Measurements from ENCODE around the gene PDCD6IP.
"Not testable (repeated sequence)": the region's sequence is repeated elsewhere in the genome, so short reads cannot be mapped to it uniquely, and the experiment has no call there.

PDCD6IP gene

GRCh38 chr3:33829720-33830119, 31.3 kb downstream of the PDCD6IP start:
- DNase-seq (ENCODE audit: low read depth): no peak
- H3K4me1 ChIP-seq (ENCODE audit: control insufficient read depth, insufficient read depth, low read length): peaks cover 18% of the 10 kb centered on the region

GRCh38 chr3:33831053-33831452, 32.6 kb downstream of the PDCD6IP start:
- Histone ChIP-seq H3K36me3 (ENCODE audit: control insufficient read depth, insufficient read depth, low read length, severe bottlenecking) (peaks cover 61% of the 10 kb centered on the region), H3K27me3 (replicated peaks; ENCODE audit: control insufficient read depth, insufficient read depth, low read length) (no peaks in the 10 kb centered on the region), H3K9ac (ENCODE audit: low read length) (no peak overlapping the region), H3K4me1 (ENCODE audit: control insufficient read depth, insufficient read depth, low read length) (peaks cover 14% of the 10 kb centered on the region), H3K9me3 (ENCODE audit: control insufficient read depth, low read length) (no peaks in the 10 kb centered on the region), H3K4me3 (ENCODE audit: low read length) (no peak overlapping the region)
- DNase-seq (ENCODE audit: low read depth): no peak

More at GRCh38 chr3:33829720-33830119, 31.3 kb downstream of the PDCD6IP start:
- Histone ChIP-seq H3K9me3 (ENCODE audit: control insufficient read depth, low read length) (no peaks in the 10 kb centered on the region), H3K36me3 (ENCODE audit: control insufficient read depth, insufficient read depth, low read length, severe bottlenecking) (peaks cover 70% of the 10 kb centered on the region), H3K4me3 (ENCODE audit: low read length) (no peak overlapping the region), H3K9ac (ENCODE audit: low read length) (no peak overlapping the region), H3K27me3 (replicated peaks; ENCODE audit: control insufficient read depth, insufficient read depth, low read length) (no peaks in the 10 kb centered on the region)

GRCh38 chr3:33833408-33834095, 35.1 kb downstream of the PDCD6IP start:
- H3K4me3 ChIP-seq (ENCODE audit: low read length): no peak overlapping the region

GRCh38 chr3:33834096-33834453, 35.6 kb downstream of the PDCD6IP start:
- DNase-seq (ENCODE audit: low read depth): no peak
- Histone ChIP-seq H3K4me3 (ENCODE audit: low read length) (no peak overlapping the region), H3K27me3 (replicated peaks; ENCODE audit: control insufficient read depth, insufficient read depth, low read length) (no peaks in the 10 kb centered on the region), H3K36me3 (ENCODE audit: control insufficient read depth, insufficient read depth, low read length, severe bottlenecking) (peaks cover 59% of the 10 kb centered on the region), H3K4me1 (ENCODE audit: control insufficient read depth, insufficient read depth, low read length) (peaks cover 6% of the 10 kb centered on the region), H3K9me3 (ENCODE audit: control insufficient read depth, low read length) (no peaks in the 10 kb centered on the region), H3K9ac (ENCODE audit: low read length) (no peak overlapping the region)

More at GRCh38 chr3:33833408-33834095, 35.1 kb downstream of the PDCD6IP start:
- Histone ChIP-seq H3K4me1 (ENCODE audit: control insufficient read depth, insufficient read depth, low read length) (peaks cover 6% of the 10 kb centered on the region), H3K27me3 (replicated peaks; ENCODE audit: control insufficient read depth, insufficient read depth, low read length) (no peaks in the 10 kb centered on the region), H3K36me3 (ENCODE audit: control insufficient read depth, insufficient read depth, low read length, severe bottlenecking) (peaks cover 59% of the 10 kb centered on the region), H3K9me3 (ENCODE audit: control insufficient read depth, low read length) (no peaks in the 10 kb centered on the region), H3K9ac (ENCODE audit: low read length) (no peak overlapping the region)
- no peak for DNase-seq (ENCODE audit: low read depth)

- not testable (repeated sequence) for H3K4me3 ChIP-seq (ENCODE audit: low read length); H3K27me3 ChIP-seq (replicated peaks; ENCODE audit: control insufficient read depth, insufficient read depth, low read length); H3K9me3 ChIP-seq (ENCODE audit: control insufficient read depth, low read length); H3K9ac ChIP-seq (ENCODE audit: low read length); H3K4me1 ChIP-seq (ENCODE audit: control insufficient read depth, insufficient read depth, low read length); DNase-seq (ENCODE audit: low read depth)
- H3K36me3 ChIP-seq (ENCODE audit: control insufficient read depth, insufficient read depth, low read length, severe bottlenecking): peaks cover 52% of the 10 kb centered on the region
Observed at GRCh38 chr3:33837182-33837581, 38.8 kb downstream of the PDCD6IP start.

- H3K36me3 ChIP-seq (ENCODE audit: control insufficient read depth, insufficient read depth, low read length, severe bottlenecking): peaks cover 66% of the 10 kb centered on the region
Observed at GRCh38 chr3:33839283-33839682, 40.9 kb downstream of the PDCD6IP start.

GRCh38 chr3:33840179-33840578, 41.7 kb downstream of the PDCD6IP start:
- DNase-seq (ENCODE audit: low read depth): no peak
- H3K4me3 ChIP-seq (ENCODE audit: low read length): no peak overlapping the region
- no peak overlapping the region for H3K9ac ChIP-seq (ENCODE audit: low read length)
- H3K27me3 ChIP-seq (replicated peaks; ENCODE audit: control insufficient read depth, insufficient read depth, low read length): no peaks in the 10 kb centered on the region
- no peaks in the 10 kb centered on the region for H3K9me3 ChIP-seq (ENCODE audit: control insufficient read depth, low read length)
- H3K36me3 ChIP-seq (ENCODE audit: control insufficient read depth, insufficient read depth, low read length, severe bottlenecking): peaks cover 75% of the 10 kb centered on the region
- H3K4me1 ChIP-seq (ENCODE audit: control insufficient read depth, insufficient read depth, low read length): no peaks in the 10 kb centered on the region

More at GRCh38 chr3:33839283-33839682, 40.9 kb downstream of the PDCD6IP start:
- Histone ChIP-seq H3K27me3 (replicated peaks; ENCODE audit: control insufficient read depth, insufficient read depth, low read length) (no peaks in the 10 kb centered on the region), H3K9me3 (ENCODE audit: control insufficient read depth, low read length) (no peaks in the 10 kb centered on the region), H3K4me1 (ENCODE audit: control insufficient read depth, insufficient read depth, low read length) (no peaks in the 10 kb centered on the region), H3K4me3 (ENCODE audit: low read length) (no peak overlapping the region), H3K9ac (ENCODE audit: low read length) (no peak overlapping the region)
- no peak for DNase-seq (ENCODE audit: low read depth)

GRCh38 chr3:33848624-33849347, 50.4 kb downstream of the PDCD6IP start:
- Histone ChIP-seq H3K9me3 (ENCODE audit: control insufficient read depth, low read length) (no peaks in the 10 kb centered on the region), H3K9ac (ENCODE audit: low read length) (no peak overlapping the region), H3K27me3 (replicated peaks; ENCODE audit: control insufficient read depth, insufficient read depth, low read length) (no peaks in the 10 kb centered on the region), H3K4me1 (ENCODE audit: control insufficient read depth, insufficient read depth, low read length) (peaks cover 5% of the 10 kb centered on the region), H3K4me3 (ENCODE audit: low read length) (no peak overlapping the region), H3K36me3 (ENCODE audit: control insufficient read depth, insufficient read depth, low read length, severe bottlenecking) (peaks cover 60% of the 10 kb centered on the region)
- DNase-seq (ENCODE audit: low read depth): no peak

GRCh38 chr3:33850599-33850998, 52.2 kb downstream of the PDCD6IP start:
- peaks cover 58% of the 10 kb centered on the region for H3K36me3 ChIP-seq (ENCODE audit: control insufficient read depth, insufficient read depth, low read length, severe bottlenecking)
- not testable (repeated sequence) for DNase-seq (ENCODE audit: low read depth); H3K4me1 ChIP-seq (ENCODE audit: control insufficient read depth, insufficient read depth, low read length); H3K27me3 ChIP-seq (replicated peaks; ENCODE audit: control insufficient read depth, insufficient read depth, low read length); H3K9ac ChIP-seq (ENCODE audit: low read length); H3K9me3 ChIP-seq (ENCODE audit: control insufficient read depth, low read length); H3K4me3 ChIP-seq (ENCODE audit: low read length)

- H3K4me1 ChIP-seq (ENCODE audit: control insufficient read depth, insufficient read depth, low read length); H3K4me3 ChIP-seq (ENCODE audit: low read length); DNase-seq (ENCODE audit: low read depth); H3K9ac ChIP-seq (ENCODE audit: low read length); H3K9me3 ChIP-seq (ENCODE audit: control insufficient read depth, low read length); H3K27me3 ChIP-seq (replicated peaks; ENCODE audit: control insufficient read depth, insufficient read depth, low read length): not testable (repeated sequence)
- peaks cover 73% of the 10 kb centered on the region for H3K36me3 ChIP-seq (ENCODE audit: control insufficient read depth, insufficient read depth, low read length, severe bottlenecking)
Observed at GRCh38 chr3:33855407-33855806, 57.0 kb downstream of the PDCD6IP start.

GRCh38 chr3:33855884-33856546, 57.6 kb downstream of the PDCD6IP start:
- Histone ChIP-seq H3K9ac (ENCODE audit: low read length) (no peak overlapping the region), H3K4me1 (ENCODE audit: control insufficient read depth, insufficient read depth, low read length) (peaks cover 4% of the 10 kb centered on the region), H3K36me3 (ENCODE audit: control insufficient read depth, insufficient read depth, low read length, severe bottlenecking) (peaks cover 74% of the 10 kb centered on the region), H3K27me3 (replicated peaks; ENCODE audit: control insufficient read depth, insufficient read depth, low read length) (no peaks in the 10 kb centered on the region), H3K4me3 (ENCODE audit: low read length) (no peak overlapping the region), H3K9me3 (ENCODE audit: control insufficient read depth, low read length) (no peaks in the 10 kb centered on the region)
- no peak for DNase-seq (ENCODE audit: low read depth)
